ENCODE data around the gene LRRC25.

- TF ChIP-seq, protein P1, sequence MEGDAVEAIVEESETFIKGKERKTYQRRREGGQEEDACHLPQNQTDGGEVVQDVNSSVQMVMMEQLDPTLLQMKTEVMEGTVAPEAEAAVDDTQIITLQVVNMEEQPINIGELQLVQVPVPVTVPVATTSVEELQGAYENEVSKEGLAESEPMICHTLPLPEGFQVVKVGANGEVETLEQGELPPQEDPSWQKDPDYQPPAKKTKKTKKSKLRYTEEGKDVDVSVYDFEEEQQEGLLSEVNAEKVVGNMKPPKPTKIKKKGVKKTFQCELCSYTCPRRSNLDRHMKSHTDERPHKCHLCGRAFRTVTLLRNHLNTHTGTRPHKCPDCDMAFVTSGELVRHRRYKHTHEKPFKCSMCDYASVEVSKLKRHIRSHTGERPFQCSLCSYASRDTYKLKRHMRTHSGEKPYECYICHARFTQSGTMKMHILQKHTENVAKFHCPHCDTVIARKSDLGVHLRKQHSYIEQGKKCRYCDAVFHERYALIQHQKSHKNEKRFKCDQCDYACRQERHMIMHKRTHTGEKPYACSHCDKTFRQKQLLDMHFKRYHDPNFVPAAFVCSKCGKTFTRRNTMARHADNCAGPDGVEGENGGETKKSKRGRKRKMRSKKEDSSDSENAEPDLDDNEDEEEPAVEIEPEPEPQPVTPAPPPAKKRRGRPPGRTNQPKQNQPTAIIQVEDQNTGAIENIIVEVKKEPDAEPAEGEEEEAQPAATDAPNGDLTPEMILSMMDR (IDR thresholded peaks at IDR 0.05; ENCODE audit: insufficient read depth, low read depth, low read length), result no peak
- no peak for TF ChIP-seq EZH2 (IDR thresholded peaks at IDR 0.05; ENCODE audit: insufficient read depth, low read length)
Measured at GRCh38 chr19:18392926-18393325, 4.5 kb downstream of the LRRC25 start.

All from astrocyte (in vitro differentiated cells and primary cell).